ENCODE measurements around the gene SLC25A25. TPM values are rescaled to one million over a fixed set of nuclear protein-coding genes. Genes with fewer than 3 reads are reported as not detected.

Gene SLC25A25
- total and polyA plus RNA-seq, 2 donors (not counting 3 experiments of a cell fraction or from before 2014, with no cell fraction given) = 18.1 to 20.2 TPM

DNA sequence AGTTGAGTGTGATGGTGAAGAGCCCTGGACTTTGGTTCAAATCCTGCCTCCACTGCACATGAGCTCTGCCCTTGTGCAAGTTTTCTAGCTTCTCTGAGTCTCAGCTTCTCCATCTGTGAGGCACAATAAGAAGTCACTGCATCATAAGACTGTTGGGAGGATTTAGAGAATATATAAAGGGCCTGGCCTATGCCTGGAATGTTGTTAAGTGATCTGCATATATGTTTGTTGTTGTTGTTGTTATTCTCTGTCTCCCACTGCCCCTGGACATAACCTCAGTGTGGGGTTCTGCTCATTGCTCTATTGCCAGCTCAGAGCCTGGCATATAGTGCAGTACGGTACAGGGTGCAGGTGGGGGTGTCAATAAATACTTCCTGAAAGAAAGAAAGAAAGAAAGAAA, 46.9 kb upstream of the SLC25A25 start:
- no peak overlapping the region for H3K27ac ChIP-seq (ENCODE audit: insufficient read depth, low read depth, low read length)
- FAIRE-seq (no peak), DNase-seq (ENCODE audit: low read depth, low spot score) (no peak)
- TF ChIP-seq POLR2A (IDR thresholded peaks at IDR 0.05; ENCODE audit: low read depth, low read length) = no peak
- no peak for TF ChIP-seq GATA2 (IDR thresholded peaks at IDR 0.05; ENCODE audit: insufficient read depth, insufficient read length, low read depth, low read length)
- no peak for TF ChIP-seq JUN (IDR thresholded peaks at IDR 0.05; ENCODE audit: borderline replicate concordance, insufficient read depth, insufficient read length, low read depth)
- TF ChIP-seq, protein P1, sequence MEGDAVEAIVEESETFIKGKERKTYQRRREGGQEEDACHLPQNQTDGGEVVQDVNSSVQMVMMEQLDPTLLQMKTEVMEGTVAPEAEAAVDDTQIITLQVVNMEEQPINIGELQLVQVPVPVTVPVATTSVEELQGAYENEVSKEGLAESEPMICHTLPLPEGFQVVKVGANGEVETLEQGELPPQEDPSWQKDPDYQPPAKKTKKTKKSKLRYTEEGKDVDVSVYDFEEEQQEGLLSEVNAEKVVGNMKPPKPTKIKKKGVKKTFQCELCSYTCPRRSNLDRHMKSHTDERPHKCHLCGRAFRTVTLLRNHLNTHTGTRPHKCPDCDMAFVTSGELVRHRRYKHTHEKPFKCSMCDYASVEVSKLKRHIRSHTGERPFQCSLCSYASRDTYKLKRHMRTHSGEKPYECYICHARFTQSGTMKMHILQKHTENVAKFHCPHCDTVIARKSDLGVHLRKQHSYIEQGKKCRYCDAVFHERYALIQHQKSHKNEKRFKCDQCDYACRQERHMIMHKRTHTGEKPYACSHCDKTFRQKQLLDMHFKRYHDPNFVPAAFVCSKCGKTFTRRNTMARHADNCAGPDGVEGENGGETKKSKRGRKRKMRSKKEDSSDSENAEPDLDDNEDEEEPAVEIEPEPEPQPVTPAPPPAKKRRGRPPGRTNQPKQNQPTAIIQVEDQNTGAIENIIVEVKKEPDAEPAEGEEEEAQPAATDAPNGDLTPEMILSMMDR (IDR thresholded peaks at IDR 0.05; ENCODE audit: extremely low read depth in 1 of 2, insufficient read depth in 1 of 2, low read depth in 1 of 2, low read length in 2 of 2) = no peak
- no peak for TF ChIP-seq MYC (IDR thresholded peaks at IDR 0.05; ENCODE audit: low read depth, low read length)
- TF ChIP-seq, protein P2, sequence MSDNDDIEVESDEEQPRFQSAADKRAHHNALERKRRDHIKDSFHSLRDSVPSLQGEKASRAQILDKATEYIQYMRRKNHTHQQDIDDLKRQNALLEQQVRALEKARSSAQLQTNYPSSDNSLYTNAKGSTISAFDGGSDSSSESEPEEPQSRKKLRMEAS (IDR thresholded peaks at IDR 0.05; ENCODE audit: insufficient read depth, insufficient read length) = no peak
- no peak for TF ChIP-seq FOS (IDR thresholded peaks at IDR 0.05; ENCODE audit: borderline replicate concordance, insufficient read depth, low read length)
- TF ChIP-seq EZH2 (IDR thresholded peaks at IDR 0.05; ENCODE audit: borderline replicate concordance, low read depth, low read length, severe bottlenecking) = no peak
- no peak for TF ChIP-seq POLR2AphosphoS5 (IDR thresholded peaks at IDR 0.05; ENCODE audit: insufficient read depth, low read depth, low read length)
- no peaks in the 10 kb centered on the region for H3K9me3 ChIP-seq (replicated peaks; ENCODE audit: control insufficient read depth, insufficient read depth, low read length)
- POLR2A ChIA-PET = no interaction called here
- no peak overlapping the region for H3K9ac ChIP-seq (replicated peaks; ENCODE audit: extremely low read depth, insufficient read depth, low read length)
- dilution Hi-C loops (cut with MboI; ENCODE audit: extremely low pct_ligation_motif_present, low sequenced_read_pairs) (no loop called here), intact Hi-C loops (cut with micrococcal nuclease) (no loop called here)
- no peak overlapping the region for H3K4me3 ChIP-seq (replicated peaks in 1 of 3; ENCODE audit: insufficient read depth in 1 of 3, low read depth in 1 of 3, low read length in 3 of 3)
- H3K4me2 ChIP-seq (ENCODE audit: insufficient read depth, low read length) = no peak overlapping the region
- H3K9me1 ChIP-seq (replicated peaks; ENCODE audit: control insufficient read depth, extremely low read depth, insufficient read depth, low read length) = no peaks in the 10 kb centered on the region
- H3K4me1 ChIP-seq (ENCODE audit: control insufficient read depth, extremely low read depth, insufficient read depth, low read length) = peaks cover 5% of the 10 kb centered on the region
- no TSS peak for BruUV-seq (replicated peaks)
- CTCF ChIA-PET = interaction anchor here (1.3 kb wide), 1 partner anchor 14 kb away, joined by 4 read pairs; no protein-coding TSS in a partner anchor
- no peaks in the 10 kb centered on the region for H3K27me3 ChIP-seq (ENCODE audit: control insufficient read depth in 2 of 2, insufficient read depth in 2 of 2, low read length in 2 of 2)
- H4K20me1 ChIP-seq (replicated peaks; ENCODE audit: control insufficient read depth, extremely low read depth, insufficient read depth, low read length) = no peaks in the 10 kb centered on the region
- no peaks in the 10 kb centered on the region for H3K36me3 ChIP-seq (ENCODE audit: control insufficient read depth in 2 of 2, extremely low read depth in 1 of 2, insufficient read depth in 2 of 2, low read length in 2 of 2)
- H2AFZ ChIP-seq (ENCODE audit: low read depth, low read length) = no peak overlapping the region
- no peaks in the 10 kb centered on the region for H3K79me2 ChIP-seq (ENCODE audit: control insufficient read depth, insufficient read depth, low read length)

All from endothelial cell of umbilical vein (primary cell).